Measurements from ENCODE around the gene CAPN10. TPM values are rescaled to one million over a fixed set of nuclear protein-coding genes. Genes with fewer than 3 reads are reported as not detected.

Gene CAPN10
- total RNA-seq, 1 donor = 21.0 TPM

DNA sequence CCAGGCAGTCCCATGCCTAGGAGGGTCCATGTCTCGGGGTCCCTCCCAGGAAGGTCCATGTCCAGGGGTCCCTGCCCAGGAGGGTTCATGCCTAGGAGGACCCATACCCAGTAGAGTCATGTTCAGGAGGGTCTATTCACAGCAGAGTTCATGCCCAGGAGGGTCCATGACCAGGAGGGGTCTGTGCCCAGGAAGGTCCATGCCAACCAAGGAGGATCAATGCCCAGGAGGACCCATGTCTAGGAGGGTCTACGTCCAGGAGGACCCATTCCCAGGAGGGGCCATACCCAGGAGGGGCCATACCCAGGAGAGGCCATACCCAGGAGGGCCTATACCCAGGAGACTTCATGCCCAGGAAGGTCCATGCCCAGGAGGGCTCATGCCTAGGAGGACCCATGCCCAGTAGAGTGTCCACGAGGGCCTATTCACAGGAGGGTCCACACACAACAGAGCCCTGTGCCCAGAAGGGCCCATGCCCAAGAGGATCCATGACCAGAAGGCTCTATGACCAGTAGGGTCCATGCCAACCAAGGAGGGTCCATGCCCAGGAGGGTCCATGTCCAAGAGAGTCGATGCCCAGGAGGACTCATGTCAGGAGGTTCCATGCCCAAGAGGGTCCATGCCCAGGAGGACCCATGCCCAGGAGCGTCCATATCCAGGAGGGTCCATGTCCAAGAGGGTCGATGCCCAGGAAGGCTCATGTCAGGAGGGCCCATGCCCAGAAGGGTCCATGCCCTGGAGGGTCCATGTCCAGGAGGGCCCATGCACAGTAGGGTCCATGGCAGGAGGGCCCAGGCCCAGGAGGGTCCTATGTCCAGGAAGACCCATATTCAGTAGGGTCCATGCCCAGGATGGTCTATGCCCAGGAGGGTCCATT, 48.8 kb downstream of the CAPN10 start:
- Histone ChIP-seq H2AFZ (ENCODE audit: low read length) (no peak overlapping the region), H3K79me2 (ENCODE audit: insufficient read depth, low read length) (no peaks in the 10 kb centered on the region), H3K27ac (ENCODE audit: low read depth, low read length) (no peak overlapping the region), H3K9me3 (ENCODE audit: low read depth, low read length) (peaks cover 3% of the 10 kb centered on the region), H4K20me1 (ENCODE audit: insufficient read depth, low read length) (no peaks in the 10 kb centered on the region), H3K36me3 (ENCODE audit: insufficient read depth, low read length) (no peaks in the 10 kb centered on the region), H3K4me3 (ENCODE audit: insufficient read depth, low read length) (no peak overlapping the region), H3K4me2 (ENCODE audit: insufficient read depth, low read length) (no peak overlapping the region), H3K4me1 (ENCODE audit: insufficient read depth, low read length) (no peaks in the 10 kb centered on the region), H3K27me3 (ENCODE audit: insufficient read depth, low read length) (peaks cover 11% of the 10 kb centered on the region)
- TF ChIP-seq, protein P1, sequence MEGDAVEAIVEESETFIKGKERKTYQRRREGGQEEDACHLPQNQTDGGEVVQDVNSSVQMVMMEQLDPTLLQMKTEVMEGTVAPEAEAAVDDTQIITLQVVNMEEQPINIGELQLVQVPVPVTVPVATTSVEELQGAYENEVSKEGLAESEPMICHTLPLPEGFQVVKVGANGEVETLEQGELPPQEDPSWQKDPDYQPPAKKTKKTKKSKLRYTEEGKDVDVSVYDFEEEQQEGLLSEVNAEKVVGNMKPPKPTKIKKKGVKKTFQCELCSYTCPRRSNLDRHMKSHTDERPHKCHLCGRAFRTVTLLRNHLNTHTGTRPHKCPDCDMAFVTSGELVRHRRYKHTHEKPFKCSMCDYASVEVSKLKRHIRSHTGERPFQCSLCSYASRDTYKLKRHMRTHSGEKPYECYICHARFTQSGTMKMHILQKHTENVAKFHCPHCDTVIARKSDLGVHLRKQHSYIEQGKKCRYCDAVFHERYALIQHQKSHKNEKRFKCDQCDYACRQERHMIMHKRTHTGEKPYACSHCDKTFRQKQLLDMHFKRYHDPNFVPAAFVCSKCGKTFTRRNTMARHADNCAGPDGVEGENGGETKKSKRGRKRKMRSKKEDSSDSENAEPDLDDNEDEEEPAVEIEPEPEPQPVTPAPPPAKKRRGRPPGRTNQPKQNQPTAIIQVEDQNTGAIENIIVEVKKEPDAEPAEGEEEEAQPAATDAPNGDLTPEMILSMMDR (IDR thresholded peaks at IDR 0.05; ENCODE audit: extremely low read depth, low read depth, low read length) = no peak
- DNase-seq (ENCODE audit: insufficient read length, low spot score, missing footprints) = peak; percentile 82

DNA sequence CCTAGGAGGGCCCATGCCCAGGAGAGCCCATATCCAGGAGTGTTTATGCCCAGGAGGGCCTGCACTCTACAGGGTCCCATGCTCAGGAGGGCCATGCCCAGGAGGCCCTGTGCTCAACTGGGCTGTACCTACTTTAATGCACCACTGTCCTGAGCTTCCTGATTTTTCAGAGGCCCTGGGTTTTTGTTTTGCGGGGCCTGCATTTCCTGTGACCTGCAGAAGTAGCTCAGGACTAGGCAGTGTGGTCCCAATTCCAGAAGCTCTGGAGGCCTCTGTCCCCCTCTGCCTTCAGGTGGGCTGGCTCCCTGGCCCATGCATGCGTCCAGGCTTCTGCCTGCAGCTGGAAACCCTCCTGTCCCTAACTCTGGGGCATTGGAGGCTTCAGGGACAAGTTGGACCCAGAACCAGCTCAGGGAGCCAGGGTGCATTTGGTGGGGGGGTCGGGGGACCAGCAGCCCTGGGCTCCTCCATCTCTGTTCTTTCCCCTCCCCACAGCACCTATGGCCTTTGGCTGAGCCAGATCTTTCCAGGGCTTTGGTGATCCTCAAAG, 49.5 kb downstream of the CAPN10 start:
- no peaks in the 10 kb centered on the region for H3K4me1 ChIP-seq (ENCODE audit: insufficient read depth, low read length)
- H3K9me3 ChIP-seq (ENCODE audit: low read depth, low read length) = peaks cover 3% of the 10 kb centered on the region
- H2AFZ ChIP-seq (ENCODE audit: low read length) = no peak overlapping the region
- TF ChIP-seq, protein P1 (IDR thresholded peaks at IDR 0.05; ENCODE audit: extremely low read depth, low read depth, low read length) = no peak
- no peak overlapping the region for H3K4me2 ChIP-seq (ENCODE audit: insufficient read depth, low read length)
- peaks cover 11% of the 10 kb centered on the region for H3K27me3 ChIP-seq (ENCODE audit: insufficient read depth, low read length)
- DNase-seq (ENCODE audit: insufficient read length, low spot score, missing footprints) = peak; percentile 38
- H4K20me1 ChIP-seq (ENCODE audit: insufficient read depth, low read length) = no peaks in the 10 kb centered on the region
- no peaks in the 10 kb centered on the region for H3K79me2 ChIP-seq (ENCODE audit: insufficient read depth, low read length)
- H3K27ac ChIP-seq (ENCODE audit: low read depth, low read length) = no peak overlapping the region
- no peaks in the 10 kb centered on the region for H3K36me3 ChIP-seq (ENCODE audit: insufficient read depth, low read length)
- no peak overlapping the region for H3K4me3 ChIP-seq (ENCODE audit: insufficient read depth, low read length)

DNA sequence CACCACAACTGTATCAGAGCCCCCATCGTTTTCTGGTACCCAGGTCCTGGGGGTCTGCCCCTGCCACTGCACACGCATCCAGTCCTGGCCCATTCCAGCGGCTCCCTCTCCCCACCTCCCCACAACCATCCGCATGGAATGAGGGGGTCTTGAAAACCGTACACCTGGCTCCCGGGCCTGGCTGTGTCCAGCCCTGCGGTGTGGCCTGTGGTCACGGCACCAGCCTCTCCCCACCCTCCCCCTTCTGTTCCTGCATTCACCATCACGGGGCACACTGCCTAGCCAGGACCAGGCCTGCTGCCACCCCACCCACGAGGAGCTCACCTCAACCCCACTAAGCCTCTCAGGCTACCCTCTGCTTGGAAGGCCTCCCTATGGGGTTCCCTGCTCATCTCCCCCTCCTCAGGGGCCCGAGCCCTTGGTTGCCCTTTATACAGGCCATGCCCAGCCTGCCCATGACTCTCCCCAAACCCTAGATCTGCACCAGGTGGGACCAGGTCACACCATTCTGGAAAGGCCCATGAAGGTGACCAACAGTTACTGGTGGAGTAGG, 50.1 kb downstream of the CAPN10 start:
- no peaks in the 10 kb centered on the region for H3K36me3 ChIP-seq (ENCODE audit: insufficient read depth, low read length)
- no peak overlapping the region for H3K4me2 ChIP-seq (ENCODE audit: insufficient read depth, low read length)
- no peak overlapping the region for H3K27ac ChIP-seq (ENCODE audit: low read depth, low read length)
- peaks cover 3% of the 10 kb centered on the region for H3K9me3 ChIP-seq (ENCODE audit: low read depth, low read length)
- no peaks in the 10 kb centered on the region for H3K4me1 ChIP-seq (ENCODE audit: insufficient read depth, low read length)
- H2AFZ ChIP-seq (ENCODE audit: low read length) = no peak overlapping the region
- peaks cover 11% of the 10 kb centered on the region for H3K27me3 ChIP-seq (ENCODE audit: insufficient read depth, low read length)
- no peak overlapping the region for H3K4me3 ChIP-seq (ENCODE audit: insufficient read depth, low read length)
- DNase-seq (ENCODE audit: insufficient read length, low spot score, missing footprints) = peak; percentile 73
- H3K79me2 ChIP-seq (ENCODE audit: insufficient read depth, low read length) = no peaks in the 10 kb centered on the region
- H4K20me1 ChIP-seq (ENCODE audit: insufficient read depth, low read length) = no peaks in the 10 kb centered on the region
- TF ChIP-seq, protein P1 (IDR thresholded peaks at IDR 0.05; ENCODE audit: extremely low read depth, low read depth, low read length) = no peak

Measured in osteoblast (primary cell).